Body of pancreas (tissue), 4 donors: ENCODE data around the gene TGM5. TPM values are rescaled to one million over a fixed set of nuclear protein-coding genes. Genes with fewer than 3 reads are reported as not detected.
A peak's percentile ranks its signal among the peaks of the same experiment; 100 is the strongest.

Experiments used
- ATAC-seq: fragments of 150-250 bp; one replicate; pipeline ENCODE4 v1.9.1; 2016
- DNase-seq, 4 donors: peaks; one replicate each; pipeline ENCODE4 v3.0.0-alpha.2; 2019
- H3K27ac ChIP-seq, 4 donors: fragments of 200-600 bp; sonication (generic); 1 replicate in 3 of 4; 2 replicates in 1 of 4; pipeline versions ENCODE4 v1.5.1 to v1.6.1; 2016 to 2019; ENCODE audit warnings: mild to moderate bottlenecking in 1 of 4, mixed read lengths in 1 of 4, moderate library complexity in 1 of 4
- H3K27me3 ChIP-seq, 2 donors: fragments of 200-600 bp; sonication (generic); one replicate each; pipeline ENCODE4 v1.6.0; 2016; ENCODE audit warnings: mild to moderate bottlenecking in 1 of 2
- H3K36me3 ChIP-seq, 2 donors: fragments of 200-600 bp; sonication (generic); replicated peaks in 1 of 2; 2 replicates each; pipeline ENCODE4 v1.5.1; 2016; ENCODE audit warnings: low read depth in 2 of 2; ENCODE audit not compliant: insufficient read depth in 1 of 2
- H3K4me1 ChIP-seq: fragments of 200-600 bp; sonication (generic); one replicate; pipeline ENCODE4 v1.6.0; 2016
- H3K4me3 ChIP-seq, 2 donors: fragments of 200-600 bp; sonication (generic); 1 replicate in 1 of 2; 2 replicates in 1 of 2; pipeline ENCODE4 v1.5.1; 2016 to 2019
- H3K9me3 ChIP-seq, 3 donors: fragments of 200-600 bp; sonication (generic); 1 replicate in 2 of 3; 2 replicates in 1 of 3; pipeline ENCODE4 v1.5.1; 2016
- POLR2A ChIP-seq, 3 donors: fragments of 450-650 bp; IDR thresholded peaks; one replicate each; pipeline ENCODE4 v1.6.1; 2016; ENCODE audit warnings: antibody characterized with exemption in 3 of 3, mild to moderate bottlenecking in 2 of 3
- WGBS, 2 donors: methylation state at CpG; one replicate each; pipeline ENCODE4 v1.1.5; 2017; 5-methylcytosine and 5-hydroxymethylcytosine counted together
- intact Hi-C: fragments of 100-400 bp; cut with DNase I; formaldehyde crosslinking; loops from one replicate; pipeline ENCODE4 v1.15.1; 2023
- total RNA-seq, 2 donors: library from RNA; depleted of rRNA; stranded (reverse); fragments of >200 nt; gene quantifications; one replicate each; pipeline ENCODE4 v1.1.0, GENCODE V29; 2016
- TF ChIP-seq, protein P1 (sequence below), 7 experiments: fragments of 450-650 bp in 4 of 7; fragments of 200-600 bp in 3 of 7; sonication (generic) in 3 of 7; IDR thresholded peaks; one replicate each; pipeline ENCODE4 v1.5.1; 2016 to 2019; ENCODE audit warnings: antibody characterized with exemption in 7 of 7

Gene TGM5
- total RNA-seq = not detected

- H3K27ac ChIP-seq = peak within 1 kb of the TSS in 1 of 4 donors; percentile 9
- no peaks in the 10 kb centered on the region for H3K9me3 ChIP-seq
Measured at GRCh38 chr15:43266834-43267233, at the start of gene TGM5. Gene TGM5, minus strand, starts transcription at chr15:43266928. Its CDS starts 79 bp downstream, at chr15:43266849.

GRCh38 chr15:43314171-43314570 is 47.4 kb upstream of the TGM5 start:
- H3K9me3 ChIP-seq = no peaks in the 10 kb centered on the region
- intact Hi-C loops = no loop called here
- 61 to 64% methylated on average over 3 of the region's 3 CpGs for WGBS, 2 donors
- H3K36me3 ChIP-seq = no peaks in the 10 kb centered on the region
- TF ChIP-seq POLR2A (IDR thresholded peaks at IDR 0.05) = no peak
- TF ChIP-seq, protein P1, sequence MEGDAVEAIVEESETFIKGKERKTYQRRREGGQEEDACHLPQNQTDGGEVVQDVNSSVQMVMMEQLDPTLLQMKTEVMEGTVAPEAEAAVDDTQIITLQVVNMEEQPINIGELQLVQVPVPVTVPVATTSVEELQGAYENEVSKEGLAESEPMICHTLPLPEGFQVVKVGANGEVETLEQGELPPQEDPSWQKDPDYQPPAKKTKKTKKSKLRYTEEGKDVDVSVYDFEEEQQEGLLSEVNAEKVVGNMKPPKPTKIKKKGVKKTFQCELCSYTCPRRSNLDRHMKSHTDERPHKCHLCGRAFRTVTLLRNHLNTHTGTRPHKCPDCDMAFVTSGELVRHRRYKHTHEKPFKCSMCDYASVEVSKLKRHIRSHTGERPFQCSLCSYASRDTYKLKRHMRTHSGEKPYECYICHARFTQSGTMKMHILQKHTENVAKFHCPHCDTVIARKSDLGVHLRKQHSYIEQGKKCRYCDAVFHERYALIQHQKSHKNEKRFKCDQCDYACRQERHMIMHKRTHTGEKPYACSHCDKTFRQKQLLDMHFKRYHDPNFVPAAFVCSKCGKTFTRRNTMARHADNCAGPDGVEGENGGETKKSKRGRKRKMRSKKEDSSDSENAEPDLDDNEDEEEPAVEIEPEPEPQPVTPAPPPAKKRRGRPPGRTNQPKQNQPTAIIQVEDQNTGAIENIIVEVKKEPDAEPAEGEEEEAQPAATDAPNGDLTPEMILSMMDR (IDR thresholded peaks at IDR 0.05) = no peak
- no peaks in the 10 kb centered on the region for H3K4me1 ChIP-seq
- ATAC-seq (no peak), DNase-seq (no peak)
- H3K27me3 ChIP-seq = no peaks in the 10 kb centered on the region
- no peak overlapping the region for H3K4me3 ChIP-seq
- no peak overlapping the region for H3K27ac ChIP-seq

More at GRCh38 chr15:43266834-43267233, at the start of gene TGM5:
- peak in 3 of 4 donors; percentile 34 to 55 (median 35) for DNase-seq
- H3K36me3 ChIP-seq = no peaks in the 10 kb centered on the region
- intact Hi-C loops = no loop called here
- 52 to 73% methylated on average over 5 to 8 of the region's 8 CpGs for WGBS, 2 donors
- peak; percentile 71 for ATAC-seq
- no peak for TF ChIP-seq POLR2A (IDR thresholded peaks at IDR 0.05)
- TF ChIP-seq, protein P1 (IDR thresholded peaks at IDR 0.05) = no peak
- H3K4me1 ChIP-seq = no peaks in the 10 kb centered on the region
- no peaks in the 10 kb centered on the region for H3K27me3 ChIP-seq
- no peak within 1 kb of the TSS for H3K4me3 ChIP-seq

- 51 to 54% methylated on average over 4 of the region's 4 CpGs for WGBS, 2 donors
- H3K27ac ChIP-seq = no peak overlapping the region
- TF ChIP-seq POLR2A (IDR thresholded peaks at IDR 0.05) = no peak
- H3K9me3 ChIP-seq = no peaks in the 10 kb centered on the region
- H3K4me3 ChIP-seq = no peak overlapping the region
- DNase-seq = no peak
- intact Hi-C loops = no loop called here
- H3K4me1 ChIP-seq = no peaks in the 10 kb centered on the region
- H3K27me3 ChIP-seq = no peaks in the 10 kb centered on the region
- no peaks in the 10 kb centered on the region for H3K36me3 ChIP-seq
- no peak for ATAC-seq
Measured at GRCh38 chr15:43312378-43312777, 45.6 kb upstream of the TGM5 start.

GRCh38 chr15:43302205-43302817 is 35.6 kb upstream of the TGM5 start, which contains the start of gene TGM7:
Gene TGM7, minus strand, starts transcription at chr15:43302255.
- intact Hi-C loops = no loop called here

DNA sequence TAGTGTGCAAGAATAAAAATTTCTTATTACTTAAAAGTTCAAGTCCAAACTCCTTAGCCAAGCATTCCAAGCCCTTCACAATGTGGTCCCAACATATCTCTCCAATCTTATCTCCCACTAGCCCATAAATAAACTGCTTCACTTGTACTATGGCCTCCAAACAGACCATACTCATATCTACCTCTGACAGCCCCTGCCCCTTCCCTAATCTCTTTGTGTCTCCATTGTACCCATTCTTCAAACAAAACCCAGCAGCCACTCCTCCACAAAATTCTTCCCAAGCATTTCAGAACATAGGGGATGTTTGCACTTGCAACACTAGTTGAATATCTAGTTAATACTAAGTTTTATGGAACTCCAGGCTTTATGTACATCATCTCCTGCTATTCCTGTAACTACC is 33.2 kb upstream of the TGM5 start:
- Histone ChIP-seq H3K4me3 (no peak overlapping the region), H3K27me3 (peaks cover 0 to 4% of the 10 kb centered on the region in 2 donors), H3K36me3 (no peaks in the 10 kb centered on the region), H3K9me3 (no peaks in the 10 kb centered on the region), H3K4me1 (no peaks in the 10 kb centered on the region), H3K27ac (no peak overlapping the region)
- no peak for TF ChIP-seq POLR2A (IDR thresholded peaks at IDR 0.05)
- TF ChIP-seq, protein P1 (IDR thresholded peaks at IDR 0.05) = no peak
- no peak for ATAC-seq
- no peak for DNase-seq
- intact Hi-C loops = no loop called here

More at GRCh38 chr15:43302205-43302817, 35.6 kb upstream of the TGM5 start, which contains the start of gene TGM7:
- TF ChIP-seq, protein P1 (IDR thresholded peaks at IDR 0.05) = no peak
- H3K4me1 ChIP-seq = no peaks in the 10 kb centered on the region
- WGBS, 2 donors = 81% methylated on average over 11 of the region's 11 CpGs
- no peak within 1 kb of the TSS for H3K4me3 ChIP-seq
- no peak for ATAC-seq
- no peaks in the 10 kb centered on the region for H3K9me3 ChIP-seq
- no peak for DNase-seq
- peaks cover 0 to 4% of the 10 kb centered on the region in 2 donors for H3K27me3 ChIP-seq
- no peaks in the 10 kb centered on the region for H3K36me3 ChIP-seq
- no peak within 1 kb of the TSS for H3K27ac ChIP-seq
